ENCODE measurements around the gene SYNM. TPM values are rescaled to one million over a fixed set of nuclear protein-coding genes. Genes with fewer than 3 reads are reported as not detected.

The SYNM gene
- total RNA-seq, 1 experiment from 2014 or later = 3.3 TPM

DNA sequence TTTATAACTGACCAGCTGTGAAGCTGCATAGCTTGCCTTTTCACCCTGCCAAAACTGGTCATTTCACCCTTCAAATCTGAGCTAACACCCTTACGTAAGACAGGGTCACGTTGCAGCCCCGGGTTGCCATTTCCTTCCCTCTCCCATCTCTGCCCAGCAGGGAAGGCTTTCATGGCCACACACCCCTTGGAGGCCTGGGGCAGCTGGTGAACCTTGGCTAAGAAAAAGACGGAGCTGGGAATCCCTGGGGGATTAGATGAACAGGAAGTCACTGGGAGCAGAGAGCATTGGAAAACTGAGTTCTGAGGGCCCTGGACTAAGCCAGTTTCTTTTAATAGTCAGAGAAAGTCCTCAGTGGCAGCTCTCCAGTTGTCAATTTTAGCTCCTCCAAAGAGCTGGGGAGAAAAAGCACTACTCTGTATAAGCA is 76.7 kb downstream of the SYNM start:
- TF ChIP-seq SIN3A (IDR thresholded peaks at IDR 0.05; ENCODE audit: low read depth) (no peak), ATF3 (IDR thresholded peaks at IDR 0.05) (no peak), YY1 (IDR thresholded peaks at IDR 0.05; ENCODE audit: extremely low read depth, insufficient replicate concordance, low read depth, low read length) (no peak), ELF1 (IDR thresholded peaks at IDR 0.05; ENCODE audit: borderline replicate concordance, low read depth) (no peak), ZFX (IDR thresholded peaks at IDR 0.05) (no peak), RAD21 (IDR thresholded peaks at IDR 0.05; ENCODE audit: low read depth) (no peak), JUND (IDR thresholded peaks at IDR 0.05) (no peak), SRF (IDR thresholded peaks at IDR 0.05; ENCODE audit: low read depth) (no peak), POLR2A (IDR thresholded peaks at IDR 0.05; ENCODE audit: borderline replicate concordance, extremely low read depth, insufficient read depth, insufficient read length) (no peak)
- DNase-seq (ENCODE audit: low read depth, low spot score) (no peak), ATAC-seq (no peak)
- no peaks in the 10 kb centered on the region for H3K4me1 ChIP-seq (ENCODE audit: control insufficient read depth in 1 of 2, insufficient read depth in 2 of 2, low read length in 2 of 2)
- no peaks in the 10 kb centered on the region for H3K9me2 ChIP-seq (ENCODE audit: insufficient read depth)
- ChIA-PET RAD21 (ENCODE audit: low non-redundant PET in 1 of 2, low total read pairs in 2 of 2, uncharacterized antibody in 2 of 2, unreplicated experiment in 2 of 2) (no interaction called here), POLR2A (no interaction called here), CTCF (no interaction called here)
- H3K4me3 ChIP-seq (replicated peaks in 1 of 2; ENCODE audit: low read depth in 1 of 2, low read length in 2 of 2) = no peak overlapping the region
- no peaks in the 10 kb centered on the region for H4K20me1 ChIP-seq (ENCODE audit: insufficient read depth)
- H2AFZ ChIP-seq (ENCODE audit: low read depth, low read length, poor library complexity, severe bottlenecking) = no peak overlapping the region
- no peak overlapping the region for H3K27ac ChIP-seq (ENCODE audit: low read depth, low read length)
- no TSS peak for BruUV-seq (replicated peaks)
- no peaks in the 10 kb centered on the region for H3K36me3 ChIP-seq (ENCODE audit: control insufficient read depth in 1 of 2, insufficient read depth in 2 of 2, low read length in 2 of 2)
- H3K9ac ChIP-seq (ENCODE audit: low read length) = no peak overlapping the region
- H3K4me2 ChIP-seq (ENCODE audit: low read length) = no peak overlapping the region
- intact Hi-C loops (cut with micrococcal nuclease) = no loop called here
- no peaks in the 10 kb centered on the region for H3K9me3 ChIP-seq (ENCODE audit: control insufficient read depth in 1 of 2, insufficient read depth in 1 of 2, low read depth in 1 of 2, low read length in 2 of 2)
- no peaks in the 10 kb centered on the region for H3K79me2 ChIP-seq (ENCODE audit: insufficient read depth, low read length)
- H3K27me3 ChIP-seq (ENCODE audit: insufficient read depth, low read length) = no peaks in the 10 kb centered on the region

- POLR2A ChIA-PET = no interaction called here
- Histone ChIP-seq H3K27me3 (ENCODE audit: insufficient read depth, low read length) (no peaks in the 10 kb centered on the region), H3K4me2 (ENCODE audit: low read length) (no peak overlapping the region), H3K9me2 (ENCODE audit: insufficient read depth) (no peaks in the 10 kb centered on the region), H3K9ac (ENCODE audit: low read length) (no peak overlapping the region), H3K4me1 (ENCODE audit: control insufficient read depth in 1 of 2, insufficient read depth in 2 of 2, low read length in 2 of 2) (no peaks in the 10 kb centered on the region), H3K4me3 (replicated peaks in 1 of 2; ENCODE audit: low read depth in 1 of 2, low read length in 2 of 2) (no peak overlapping the region), H3K27ac (ENCODE audit: low read depth, low read length) (no peak overlapping the region), H2AFZ (ENCODE audit: low read depth, low read length, poor library complexity, severe bottlenecking) (no peak overlapping the region), H4K20me1 (ENCODE audit: insufficient read depth) (no peaks in the 10 kb centered on the region), H3K79me2 (ENCODE audit: insufficient read depth, low read length) (no peaks in the 10 kb centered on the region), H3K36me3 (ENCODE audit: control insufficient read depth in 1 of 2, insufficient read depth in 2 of 2, low read length in 2 of 2) (no peaks in the 10 kb centered on the region), H3K9me3 (ENCODE audit: control insufficient read depth in 1 of 2, insufficient read depth in 1 of 2, low read depth in 1 of 2, low read length in 2 of 2) (no peaks in the 10 kb centered on the region)
- TF ChIP-seq, protein P1, sequence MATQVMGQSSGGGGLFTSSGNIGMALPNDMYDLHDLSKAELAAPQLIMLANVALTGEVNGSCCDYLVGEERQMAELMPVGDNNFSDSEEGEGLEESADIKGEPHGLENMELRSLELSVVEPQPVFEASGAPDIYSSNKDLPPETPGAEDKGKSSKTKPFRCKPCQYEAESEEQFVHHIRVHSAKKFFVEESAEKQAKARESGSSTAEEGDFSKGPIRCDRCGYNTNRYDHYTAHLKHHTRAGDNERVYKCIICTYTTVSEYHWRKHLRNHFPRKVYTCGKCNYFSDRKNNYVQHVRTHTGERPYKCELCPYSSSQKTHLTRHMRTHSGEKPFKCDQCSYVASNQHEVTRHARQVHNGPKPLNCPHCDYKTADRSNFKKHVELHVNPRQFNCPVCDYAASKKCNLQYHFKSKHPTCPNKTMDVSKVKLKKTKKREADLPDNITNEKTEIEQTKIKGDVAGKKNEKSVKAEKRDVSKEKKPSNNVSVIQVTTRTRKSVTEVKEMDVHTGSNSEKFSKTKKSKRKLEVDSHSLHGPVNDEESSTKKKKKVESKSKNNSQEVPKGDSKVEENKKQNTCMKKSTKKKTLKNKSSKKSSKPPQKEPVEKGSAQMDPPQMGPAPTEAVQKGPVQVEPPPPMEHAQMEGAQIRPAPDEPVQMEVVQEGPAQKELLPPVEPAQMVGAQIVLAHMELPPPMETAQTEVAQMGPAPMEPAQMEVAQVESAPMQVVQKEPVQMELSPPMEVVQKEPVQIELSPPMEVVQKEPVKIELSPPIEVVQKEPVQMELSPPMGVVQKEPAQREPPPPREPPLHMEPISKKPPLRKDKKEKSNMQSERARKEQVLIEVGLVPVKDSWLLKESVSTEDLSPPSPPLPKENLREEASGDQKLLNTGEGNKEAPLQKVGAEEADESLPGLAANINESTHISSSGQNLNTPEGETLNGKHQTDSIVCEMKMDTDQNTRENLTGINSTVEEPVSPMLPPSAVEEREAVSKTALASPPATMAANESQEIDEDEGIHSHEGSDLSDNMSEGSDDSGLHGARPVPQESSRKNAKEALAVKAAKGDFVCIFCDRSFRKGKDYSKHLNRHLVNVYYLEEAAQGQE (IDR thresholded peaks at IDR 0.05; ENCODE audit: low read depth) = no peak
- TF ChIP-seq TCF7L2 (IDR thresholded peaks at IDR 0.05; ENCODE audit: borderline replicate concordance, extremely low read depth, insufficient read depth, insufficient read length) (no peak), CEBPB (IDR thresholded peaks at IDR 0.05; ENCODE audit: low read depth) (no peak), POLR2A (IDR thresholded peaks at IDR 0.05; ENCODE audit: borderline replicate concordance, extremely low read depth, insufficient read depth, insufficient read length) (no peak), ZFX (IDR thresholded peaks at IDR 0.05) (no peak)
- no peak for DNase-seq (ENCODE audit: low read depth, low spot score)
- CTCF ChIA-PET = no interaction called here
- RAD21 ChIA-PET (ENCODE audit: low non-redundant PET in 1 of 2, low total read pairs in 2 of 2, uncharacterized antibody in 2 of 2, unreplicated experiment in 2 of 2) = no interaction called here
- BruUV-seq (replicated peaks) = no TSS peak
- intact Hi-C loops (cut with micrococcal nuclease) = no loop called here
- ATAC-seq = no peak
Measured at GRCh38 chr15:99182791-99183190, 77.9 kb downstream of the SYNM start.

Measured in HCT116 (cell line).